A549 treated with Mapracorat at 1 μM for 4 hours (cell line): ENCODE data around the gene C16orf74. TPM values are rescaled to one million over a fixed set of nuclear protein-coding genes. Genes with fewer than 3 reads are reported as not detected.

Experiments
- total RNA-seq: library from RNA; stranded (reverse); fragments of 200-300 nt; extraction: Qiagen RNA extraction; gene quantifications from 5 replicates; pipeline ENCODE4 v1.2.3, GENCODE V29; 2022

The C16orf74 gene
- 12.3 to 19.5 TPM (median 15.1 TPM) in 5 replicates for total RNA-seq

DNA sequence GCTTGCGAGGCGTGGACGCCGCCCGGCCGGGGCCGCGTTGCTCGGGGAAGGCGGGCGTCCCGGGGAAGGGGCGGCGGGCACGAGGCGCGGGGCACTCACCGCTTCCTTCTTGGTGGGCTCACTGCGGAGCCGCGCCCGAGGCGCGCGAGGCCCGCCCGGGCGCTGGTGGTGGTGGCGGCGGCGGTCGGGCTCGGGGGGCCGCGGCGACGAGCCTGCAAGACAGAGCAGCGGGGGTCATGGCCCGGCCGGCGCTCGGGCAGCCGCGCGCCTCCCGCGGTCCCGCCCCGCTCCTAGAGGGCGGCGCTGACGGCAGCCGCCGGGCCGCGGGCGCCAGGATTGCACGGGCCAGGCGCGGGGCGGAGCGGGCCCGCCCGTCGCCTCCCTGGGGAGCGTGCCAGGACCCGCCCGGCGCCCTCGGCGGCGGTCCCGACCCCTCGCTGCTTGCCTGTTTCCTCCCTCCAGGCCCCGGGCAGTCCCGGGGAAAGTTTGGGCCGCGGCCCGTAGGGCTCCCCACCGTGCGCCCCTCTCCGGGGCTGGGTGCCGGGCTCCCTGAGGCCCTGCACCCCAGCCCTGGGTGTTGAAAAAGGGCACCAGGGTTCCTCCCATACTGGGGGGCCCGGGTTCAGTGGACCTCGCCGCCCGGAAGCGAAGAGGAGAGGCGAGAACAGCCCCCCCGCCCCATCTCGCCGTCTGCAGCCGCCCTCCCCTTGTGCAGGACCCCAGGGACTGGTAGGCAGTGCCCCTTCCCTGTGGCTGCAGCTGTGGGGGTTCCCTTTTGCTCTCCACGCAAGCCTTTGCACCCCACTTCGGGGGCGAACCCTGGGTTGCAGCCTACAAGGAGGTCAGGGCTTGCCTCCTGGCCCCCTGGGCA, at the start of gene C16orf74:
TSS of gene C16orf74 (minus strand) at position 270 of the 871 bp plus-strand sequence. CDS start 15,879 bp downstream, outside the sequence.

DNA sequence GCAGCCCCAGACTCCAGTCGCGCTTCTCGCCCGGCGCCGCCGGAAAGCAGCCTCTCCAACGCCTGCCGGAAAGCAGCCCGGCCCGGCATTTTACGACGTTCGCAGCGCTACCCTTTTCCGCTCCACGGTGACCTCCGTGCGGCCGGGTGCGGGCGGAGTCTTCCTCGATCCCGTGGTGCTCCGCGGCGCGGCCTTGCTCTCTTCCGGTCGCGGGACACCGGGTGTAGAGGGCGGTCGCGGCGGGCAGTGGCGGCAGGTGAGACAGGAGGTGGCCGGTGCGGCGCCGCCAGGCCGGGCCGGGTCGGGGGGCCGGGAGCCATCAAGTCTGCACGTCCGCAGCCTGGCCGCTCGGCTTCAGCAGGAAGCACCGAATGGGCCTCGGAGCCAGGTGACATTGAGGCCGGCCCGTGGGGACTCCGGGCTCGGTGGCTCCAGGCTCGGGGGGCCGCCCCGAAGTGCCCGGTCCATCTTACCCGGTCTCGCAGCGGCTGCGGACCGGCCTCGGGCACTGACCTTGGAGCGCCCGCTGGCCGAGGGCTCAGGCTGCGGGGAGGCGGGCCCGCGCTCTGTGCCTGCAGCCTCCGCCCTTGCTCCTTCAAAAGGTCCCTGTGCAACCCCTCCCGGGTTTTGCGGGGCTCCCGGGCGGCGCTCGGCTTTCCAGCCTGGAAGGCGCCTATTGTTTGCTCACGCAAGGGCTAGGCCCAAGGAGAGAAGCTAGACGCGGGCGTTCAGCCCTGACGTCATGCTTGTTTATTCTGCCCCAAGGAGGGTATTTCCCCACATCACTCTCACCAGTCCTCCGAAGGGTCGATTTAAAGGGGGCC, 48.8 kb upstream of the C16orf74 start, which contains the start of the genes COX4I1 and EMC8:
TSS of gene COX4I1 (plus strand) at position 199 of the 824 bp plus-strand sequence. CDS start 1,511 bp downstream, outside the sequence.
TSS of gene EMC8 (minus strand) at position 48 of the 824 bp plus-strand sequence. CDS start 249 bp downstream, outside the sequence.

DNA sequence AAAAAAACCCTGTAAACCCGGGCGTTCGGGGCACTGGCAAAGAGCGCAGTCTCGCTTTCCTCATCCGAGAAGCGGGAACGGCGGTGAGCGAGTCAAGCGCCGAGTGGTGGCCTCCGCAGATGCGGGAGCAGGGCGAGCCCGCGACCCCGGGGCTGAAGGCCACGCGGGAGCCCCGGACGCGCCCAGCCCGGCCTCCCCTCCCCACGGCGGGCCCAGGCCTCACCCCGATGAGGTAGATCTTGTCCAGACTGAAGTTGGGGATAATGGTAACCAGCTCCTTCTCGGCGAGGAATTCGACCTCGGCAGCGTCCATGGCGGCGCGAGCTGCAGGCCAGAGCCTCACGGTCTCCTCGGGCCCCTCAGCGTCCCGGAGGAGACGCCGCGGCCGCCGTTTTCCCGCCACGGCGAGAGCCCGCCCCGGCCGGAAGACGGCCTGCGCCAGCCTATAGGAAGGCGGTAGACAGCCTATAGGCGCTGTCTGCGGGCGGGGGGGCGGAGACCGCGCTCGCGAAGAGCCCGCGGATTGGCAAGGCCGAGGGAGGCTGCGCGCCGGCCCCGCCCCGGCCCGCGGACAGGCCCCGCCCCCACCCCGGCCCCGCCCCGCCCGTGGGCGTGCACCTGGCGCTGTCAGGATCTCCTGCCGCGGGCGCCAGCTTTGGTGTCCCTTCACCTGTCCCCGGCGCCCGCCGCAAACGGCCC, 62.2 kb downstream of the C16orf74 start, which contains the start of gene GINS2:
TSS of gene GINS2 (minus strand) at position 369 of the 699 bp plus-strand sequence. CDS start at position 313, 56 bp downstream.

Other genes starting within 250 kb of the C16orf74 start
- gene GSE1, start 137.8 kb downstream of the C16orf74 start, total RNA-seq: 18.4 to 24.1 TPM (median 21.9 TPM) in 5 replicates
- gene GINS2, start 62.1 kb downstream of the C16orf74 start, total RNA-seq: 28.0 to 32.0 TPM (median 30.8 TPM) in 5 replicates
- 58.1 to 72.5 TPM (median 71.5 TPM) in 5 replicates for gene EMC8, start 48.4 kb upstream of the C16orf74 start, total RNA-seq
- gene COX4I1, start 48.6 kb upstream of the C16orf74 start, total RNA-seq: 777 to 814 TPM (median 793 TPM) in 5 replicates
- 0.13 to 0.39 TPM (median 0.22 TPM) in 5 replicates for gene IRF8, start 148.1 kb upstream of the C16orf74 start, total RNA-seq